Endodermal cell (in vitro differentiated cells): Measurements from ENCODE around the gene TOGARAM1. TPM values are rescaled to one million over a fixed set of nuclear protein-coding genes. Genes with fewer than 3 reads are reported as not detected.

Experiments
- DNase-seq: peaks from one replicate; pipeline ENCODE4 v3.0.0-alpha.2; 2017
- H3K27ac ChIP-seq: 2 replicates; pipeline ENCODE4 v1.5.1; 2013; ENCODE audit warnings: mild to moderate bottlenecking, low read depth, low read length, moderate library complexity
- H3K27me3 ChIP-seq: 2 replicates; pipeline ENCODE4 v1.6.1; 2013; ENCODE audit warnings: mild to moderate bottlenecking, low read length, moderate library complexity; ENCODE audit not compliant: insufficient read depth, control insufficient read depth, poor library complexity, severe bottlenecking
- H3K36me3 ChIP-seq: 2 replicates; pipeline ENCODE4 v1.7.0; 2013; ENCODE audit warnings: mild to moderate bottlenecking, low read length, moderate library complexity; ENCODE audit not compliant: control insufficient read depth, insufficient read depth
- H3K4me1 ChIP-seq: one replicate; pipeline ENCODE4 v1.7.0; 2013; ENCODE audit warnings: low read length; ENCODE audit not compliant: control insufficient read depth, insufficient read depth
- H3K4me3 ChIP-seq: 2 replicates; pipeline ENCODE4 v1.5.1; 2013; ENCODE audit warnings: mild to moderate bottlenecking, low read length, moderate library complexity
- H3K9ac ChIP-seq: 2 replicates; pipeline ENCODE4 v1.6.1; 2013; ENCODE audit warnings: mild to moderate bottlenecking, low read length, moderate library complexity; ENCODE audit not compliant: poor library complexity, severe bottlenecking; ENCODE audit errors: extremely low read depth
- H3K9me3 ChIP-seq: 2 replicates; pipeline ENCODE4 v1.6.1; 2013; ENCODE audit warnings: mild to moderate bottlenecking, low read length, moderate library complexity; ENCODE audit not compliant: control insufficient read depth
- H3K27ac Mint-ChIP-seq: 2 replicates; pipeline ENCODE4 v1.8.0; 2020; ENCODE audit warnings: mixed read lengths
- H3K27me3 Mint-ChIP-seq: 2 replicates; pipeline ENCODE4 v1.8.0; 2021; ENCODE audit warnings: mild to moderate bottlenecking, mixed read lengths; ENCODE audit not compliant: insufficient read depth
- H3K36me3 Mint-ChIP-seq: 2 replicates; pipeline ENCODE4 v1.8.0; 2020; ENCODE audit warnings: low read depth, mixed read lengths
- H3K4me1 Mint-ChIP-seq: 2 replicates; pipeline ENCODE4 v1.8.0; 2020; ENCODE audit warnings: mixed read lengths
- H3K4me3 Mint-ChIP-seq: 2 replicates; pipeline ENCODE4 v1.8.0; 2020; ENCODE audit warnings: mild to moderate bottlenecking, moderate library complexity, mixed read lengths
- H3K9me3 Mint-ChIP-seq: 2 replicates; pipeline ENCODE4 v1.8.0; 2020; ENCODE audit warnings: mild to moderate bottlenecking, mixed read lengths
- WGBS, 2 experiments: methylation state at CpG; one replicate each; pipeline versions ENCODE4 v1.1.5 to v1.1.7; 2013; ENCODE audit warnings: missing lambda C conversion rate in 2 of 2, mixed read lengths in 1 of 2; ENCODE audit not compliant: insufficient coverage in 1 of 2, insufficient read length in 1 of 2; 5-methylcytosine and 5-hydroxymethylcytosine counted together
- total RNA-seq, 2 donors: library from RNA; stranded (reverse); fragmentation: NEBNext Ultra II Directional in 1 of 2; extraction: Animal tissue kit (Norgen Biotek cat#: 25700) in 1 of 2; gene quantifications; 2 replicates in 1 of 2; 3 replicates in 1 of 2; pipeline ENCODE4 v1.2.1, GENCODE V29; 2021
- TF ChIP-seq, protein P1 (sequence below): fragments of 200-600 bp; sonication (generic); conservative IDR thresholded peaks from 2 replicates; pipeline ENCODE4 v1.5.0; 2021; ENCODE audit warnings: antibody characterized with exemption, mild to moderate bottlenecking

The TOGARAM1 gene
- total RNA-seq, 2 donors from 2014 or later, result 12.3 to 13.7 TPM

GRCh38 chr14:45034730-45035129 lies 72.7 kb downstream of the TOGARAM1 start:
- peaks cover 64% of the 10 kb centered on the region for H3K36me3 Mint-ChIP-seq
- Histone ChIP-seq H3K4me3 (no peak overlapping the region), H3K36me3 (peaks cover 68% of the 10 kb centered on the region), H3K4me1 (no peaks in the 10 kb centered on the region), H3K9ac (no peak overlapping the region), H3K27me3 (no peaks in the 10 kb centered on the region), H3K9me3 (peaks cover 34% of the 10 kb centered on the region), H3K27ac (no peak overlapping the region)
- H3K4me1 Mint-ChIP-seq, result no peaks in the 10 kb centered on the region
- DNase-seq, result no peak
- H3K27ac Mint-ChIP-seq, result no peak overlapping the region
- no peak overlapping the region for H3K4me3 Mint-ChIP-seq
- no peaks in the 10 kb centered on the region for H3K27me3 Mint-ChIP-seq
- TF ChIP-seq, protein P1, sequence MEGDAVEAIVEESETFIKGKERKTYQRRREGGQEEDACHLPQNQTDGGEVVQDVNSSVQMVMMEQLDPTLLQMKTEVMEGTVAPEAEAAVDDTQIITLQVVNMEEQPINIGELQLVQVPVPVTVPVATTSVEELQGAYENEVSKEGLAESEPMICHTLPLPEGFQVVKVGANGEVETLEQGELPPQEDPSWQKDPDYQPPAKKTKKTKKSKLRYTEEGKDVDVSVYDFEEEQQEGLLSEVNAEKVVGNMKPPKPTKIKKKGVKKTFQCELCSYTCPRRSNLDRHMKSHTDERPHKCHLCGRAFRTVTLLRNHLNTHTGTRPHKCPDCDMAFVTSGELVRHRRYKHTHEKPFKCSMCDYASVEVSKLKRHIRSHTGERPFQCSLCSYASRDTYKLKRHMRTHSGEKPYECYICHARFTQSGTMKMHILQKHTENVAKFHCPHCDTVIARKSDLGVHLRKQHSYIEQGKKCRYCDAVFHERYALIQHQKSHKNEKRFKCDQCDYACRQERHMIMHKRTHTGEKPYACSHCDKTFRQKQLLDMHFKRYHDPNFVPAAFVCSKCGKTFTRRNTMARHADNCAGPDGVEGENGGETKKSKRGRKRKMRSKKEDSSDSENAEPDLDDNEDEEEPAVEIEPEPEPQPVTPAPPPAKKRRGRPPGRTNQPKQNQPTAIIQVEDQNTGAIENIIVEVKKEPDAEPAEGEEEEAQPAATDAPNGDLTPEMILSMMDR, result no peak
- peaks cover 26% of the 10 kb centered on the region for H3K9me3 Mint-ChIP-seq

GRCh38 chr14:45038256-45038655 lies 76.3 kb downstream of the TOGARAM1 start:
- H3K27me3 Mint-ChIP-seq, result no peaks in the 10 kb centered on the region
- Histone ChIP-seq H3K36me3 (peaks cover 63% of the 10 kb centered on the region), H3K4me3 (no peak overlapping the region), H3K9ac (no peak overlapping the region), H3K9me3 (peaks cover 44% of the 10 kb centered on the region), H3K27ac (no peak overlapping the region), H3K27me3 (no peaks in the 10 kb centered on the region), H3K4me1 (no peaks in the 10 kb centered on the region)
- WGBS, 2 experiments, result 98 to 100% methylated on average over 3 to 5 of the region's 5 CpGs
- no peak overlapping the region for H3K27ac Mint-ChIP-seq
- peaks cover 34% of the 10 kb centered on the region for H3K9me3 Mint-ChIP-seq
- H3K4me1 Mint-ChIP-seq, result no peaks in the 10 kb centered on the region
- H3K36me3 Mint-ChIP-seq, result peaks cover 73% of the 10 kb centered on the region
- no peak overlapping the region for H3K4me3 Mint-ChIP-seq
- TF ChIP-seq, protein P1, result no peak
- no peak for DNase-seq

- Mint-ChIP-seq H3K27me3 (no peaks in the 10 kb centered on the region), H3K9me3 (peaks cover 34% of the 10 kb centered on the region), H3K4me3 (no peak overlapping the region), H3K27ac (no peak overlapping the region), H3K36me3 (peaks cover 72% of the 10 kb centered on the region), H3K4me1 (no peaks in the 10 kb centered on the region)
- H3K27me3 ChIP-seq, result no peaks in the 10 kb centered on the region
- WGBS, 2 experiments, result 97% methylated on average over 4 to 5 of the region's 5 CpGs
- no peaks in the 10 kb centered on the region for H3K4me1 ChIP-seq
- H3K9me3 ChIP-seq, result peaks cover 44% of the 10 kb centered on the region
- H3K9ac ChIP-seq, result no peak overlapping the region
- peak; percentile 49 for DNase-seq
- peaks cover 65% of the 10 kb centered on the region for H3K36me3 ChIP-seq
- H3K4me3 ChIP-seq, result no peak overlapping the region
- TF ChIP-seq, protein P1, result no peak
- no peak overlapping the region for H3K27ac ChIP-seq
Observed at GRCh38 chr14:45038865-45039264, 76.9 kb downstream of the TOGARAM1 start.
